ENCODE results near the gene TFF3. TPM values are rescaled to one million over a fixed set of nuclear protein-coding genes. Genes with fewer than 3 reads are reported as not detected.

Gene TFF3
- total RNA-seq, 1 experiment from 2014 or later, result not detected

DNA sequence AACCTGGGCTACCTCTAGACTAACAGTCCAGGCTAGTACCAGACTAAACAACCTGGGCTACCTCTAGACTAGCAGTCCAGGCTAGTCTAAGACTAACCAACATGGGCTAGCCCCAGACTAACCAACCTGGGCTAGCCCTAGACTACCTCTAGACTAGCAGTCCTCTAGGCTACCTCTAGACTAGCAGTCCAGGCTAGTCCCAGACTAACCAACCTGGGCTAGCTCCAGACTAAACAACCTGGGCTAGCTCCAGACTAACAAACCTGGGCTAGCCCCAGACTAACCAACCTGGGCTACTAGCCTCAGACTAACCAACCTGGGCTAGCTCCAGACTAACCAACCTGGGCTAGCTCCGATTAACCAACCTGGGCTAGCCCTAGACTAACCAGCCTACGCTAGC is 33.6 kb upstream of the TFF3 start:
- no TSS peak for BruUV-seq (replicated peaks)
- intact Hi-C loops (cut with micrococcal nuclease; ENCODE audit: unreplicated experiment), result no loop called here
- no peaks in the 10 kb centered on the region for H3K79me2 ChIP-seq (ENCODE audit: low read depth)
- DNase-seq, result no peak
- H3K9me2 ChIP-seq (ENCODE audit: insufficient read depth), result no peaks in the 10 kb centered on the region
- no peak overlapping the region for H3K4me3 ChIP-seq
- no peak overlapping the region for H2AFZ ChIP-seq
- H4K20me1 ChIP-seq (ENCODE audit: insufficient read depth), result no peaks in the 10 kb centered on the region
- ChIA-PET POLR2A (ENCODE audit: unreplicated experiment) (interaction anchor here (0.6 kb wide), 1 partner anchor 393 kb away, joined by 4 read pairs; no protein-coding TSS in a partner anchor), CTCF (no interaction called here)
- peaks cover 10% of the 10 kb centered on the region; the same call in 1 of the 2 replicates for H3K4me1 ChIP-seq (replicated peaks; ENCODE audit: insufficient read depth)
- no peak overlapping the region for H3K4me2 ChIP-seq
- TF ChIP-seq, protein P1, sequence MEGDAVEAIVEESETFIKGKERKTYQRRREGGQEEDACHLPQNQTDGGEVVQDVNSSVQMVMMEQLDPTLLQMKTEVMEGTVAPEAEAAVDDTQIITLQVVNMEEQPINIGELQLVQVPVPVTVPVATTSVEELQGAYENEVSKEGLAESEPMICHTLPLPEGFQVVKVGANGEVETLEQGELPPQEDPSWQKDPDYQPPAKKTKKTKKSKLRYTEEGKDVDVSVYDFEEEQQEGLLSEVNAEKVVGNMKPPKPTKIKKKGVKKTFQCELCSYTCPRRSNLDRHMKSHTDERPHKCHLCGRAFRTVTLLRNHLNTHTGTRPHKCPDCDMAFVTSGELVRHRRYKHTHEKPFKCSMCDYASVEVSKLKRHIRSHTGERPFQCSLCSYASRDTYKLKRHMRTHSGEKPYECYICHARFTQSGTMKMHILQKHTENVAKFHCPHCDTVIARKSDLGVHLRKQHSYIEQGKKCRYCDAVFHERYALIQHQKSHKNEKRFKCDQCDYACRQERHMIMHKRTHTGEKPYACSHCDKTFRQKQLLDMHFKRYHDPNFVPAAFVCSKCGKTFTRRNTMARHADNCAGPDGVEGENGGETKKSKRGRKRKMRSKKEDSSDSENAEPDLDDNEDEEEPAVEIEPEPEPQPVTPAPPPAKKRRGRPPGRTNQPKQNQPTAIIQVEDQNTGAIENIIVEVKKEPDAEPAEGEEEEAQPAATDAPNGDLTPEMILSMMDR (conservative IDR thresholded peaks at IDR 0.05), result no peak
- no peak for TF ChIP-seq EZH2 (IDR thresholded peaks at IDR 0.05; ENCODE audit: low read depth)
- H3K27me3 ChIP-seq (ENCODE audit: insufficient read depth, low read depth), result no peaks in the 10 kb centered on the region
- H3K9me3 ChIP-seq (ENCODE audit: insufficient read depth, low read depth), result no peaks in the 10 kb centered on the region
- H3F3A ChIP-seq (ENCODE audit: insufficient read depth, low read depth), result no peaks in the 10 kb centered on the region
- no peak overlapping the region for H3K27ac ChIP-seq
- H3K36me3 ChIP-seq (ENCODE audit: low read depth), result no peaks in the 10 kb centered on the region

DNA sequence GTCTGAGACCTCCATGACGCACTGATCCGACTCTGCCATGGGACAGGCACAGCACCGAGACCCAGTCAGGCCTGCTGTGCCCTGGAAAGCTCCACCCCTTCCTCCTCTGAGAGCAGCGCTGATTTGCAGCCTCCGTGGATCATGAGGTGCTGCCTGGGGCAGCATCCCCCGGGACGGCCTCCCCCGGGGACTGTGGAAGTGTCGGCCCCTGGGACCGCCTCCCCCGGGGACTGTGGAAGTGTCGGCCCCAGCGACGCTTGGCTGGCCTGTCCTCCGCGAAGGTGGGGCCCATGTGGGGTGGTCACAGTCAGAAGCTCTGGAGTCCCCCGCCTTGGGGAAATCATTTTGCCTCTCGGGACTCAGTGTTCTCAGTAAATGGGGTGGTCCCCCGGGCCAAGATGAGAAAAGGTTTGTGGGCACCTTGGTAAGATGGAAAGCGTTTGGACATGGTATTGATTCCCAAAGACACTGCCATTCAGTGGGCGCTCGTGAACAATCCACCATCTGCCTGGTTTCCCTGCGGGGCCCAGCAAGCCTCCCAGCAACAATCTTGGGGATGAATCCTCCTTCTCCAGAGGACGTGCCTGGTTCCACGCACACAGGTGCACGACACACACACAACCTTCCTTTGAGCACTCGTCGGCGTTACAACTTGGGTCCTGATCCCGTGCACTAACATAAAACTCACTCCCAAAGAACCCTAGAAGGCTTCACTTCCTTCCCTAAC is 32.6 kb upstream of the TFF3 start:
- Histone ChIP-seq H3K27me3 (ENCODE audit: insufficient read depth, low read depth) (no peaks in the 10 kb centered on the region), H3K9me2 (ENCODE audit: insufficient read depth) (no peaks in the 10 kb centered on the region), H3K4me1 (replicated peaks; ENCODE audit: insufficient read depth) (peaks cover 10% of the 10 kb centered on the region; the same call in 1 of the 2 replicates), H2AFZ (no peak overlapping the region), H3K4me3 (no peak overlapping the region), H3K79me2 (ENCODE audit: low read depth) (no peaks in the 10 kb centered on the region), H3K27ac (no peak overlapping the region), H3F3A (ENCODE audit: insufficient read depth, low read depth) (no peaks in the 10 kb centered on the region), H3K9me3 (ENCODE audit: insufficient read depth, low read depth) (no peaks in the 10 kb centered on the region), H3K36me3 (ENCODE audit: low read depth) (no peaks in the 10 kb centered on the region), H4K20me1 (ENCODE audit: insufficient read depth) (no peaks in the 10 kb centered on the region), H3K4me2 (no peak overlapping the region)
- ChIA-PET POLR2A (ENCODE audit: unreplicated experiment) (no interaction called here), CTCF (no interaction called here)
- DNase-seq, result no peak
- intact Hi-C loops (cut with micrococcal nuclease; ENCODE audit: unreplicated experiment), result no loop called here
- TF ChIP-seq EZH2 (IDR thresholded peaks at IDR 0.05; ENCODE audit: low read depth), result no peak
- TF ChIP-seq, protein P1 (conservative IDR thresholded peaks at IDR 0.05), result no peak
- no TSS peak for BruUV-seq (replicated peaks)

DNA sequence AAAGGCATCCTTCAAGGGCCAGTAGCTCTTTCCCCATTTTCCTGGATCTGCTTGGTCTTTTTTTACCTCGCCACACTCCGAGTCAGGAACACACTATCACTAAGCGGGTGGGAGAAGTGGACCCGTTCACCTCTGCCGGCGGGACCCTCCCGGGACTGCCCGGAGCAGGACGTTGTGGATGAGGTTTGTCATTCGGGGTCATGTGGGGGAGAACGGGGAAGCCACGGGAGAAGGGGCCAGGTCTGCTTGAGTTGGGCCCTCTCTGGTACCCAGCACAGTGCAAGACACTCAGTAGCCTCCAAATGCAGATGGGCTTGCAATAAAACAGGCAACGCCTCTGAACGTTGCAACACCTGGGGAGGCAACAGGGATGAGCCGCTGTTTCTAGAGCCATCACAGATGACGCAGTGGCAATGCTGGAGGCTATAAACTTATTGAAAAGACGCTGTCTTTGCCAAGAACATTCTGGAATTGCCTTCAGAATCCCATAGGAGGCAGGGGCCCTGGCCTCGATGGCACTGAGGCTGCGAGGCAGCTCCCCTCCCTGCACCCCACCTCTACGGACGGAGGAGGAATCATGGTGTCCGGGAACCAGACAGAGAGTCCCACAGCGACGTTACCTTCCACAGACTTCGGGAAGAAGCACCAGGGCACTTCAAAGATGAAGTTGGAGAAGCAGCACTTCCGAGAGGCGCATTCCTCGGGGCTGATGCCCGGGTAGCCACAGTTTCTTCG is 31.8 kb upstream of the TFF3 start:
- POLR2A ChIA-PET (ENCODE audit: unreplicated experiment), result no interaction called here

More for the DNA sequence above, 31.8 kb upstream of the TFF3 start:
- Histone ChIP-seq H3K79me2 (ENCODE audit: low read depth) (no peaks in the 10 kb centered on the region), H3F3A (ENCODE audit: insufficient read depth, low read depth) (no peaks in the 10 kb centered on the region), H3K4me2 (no peak overlapping the region), H3K9me3 (ENCODE audit: insufficient read depth, low read depth) (no peaks in the 10 kb centered on the region), H2AFZ (no peak overlapping the region), H3K9me2 (ENCODE audit: insufficient read depth) (no peaks in the 10 kb centered on the region), H3K4me3 (no peak overlapping the region), H3K36me3 (ENCODE audit: low read depth) (no peaks in the 10 kb centered on the region), H3K27ac (no peak overlapping the region), H4K20me1 (ENCODE audit: insufficient read depth) (no peaks in the 10 kb centered on the region), H3K4me1 (replicated peaks; ENCODE audit: insufficient read depth) (peaks cover 10% of the 10 kb centered on the region; the same call in 1 of the 2 replicates), H3K27me3 (ENCODE audit: insufficient read depth, low read depth) (no peaks in the 10 kb centered on the region)
- CTCF ChIA-PET, result no interaction called here
- DNase-seq, result no peak
- no peak for TF ChIP-seq EZH2 (IDR thresholded peaks at IDR 0.05; ENCODE audit: low read depth)
- TF ChIP-seq, protein P1 (conservative IDR thresholded peaks at IDR 0.05), result no peak
- intact Hi-C loops (cut with micrococcal nuclease; ENCODE audit: unreplicated experiment), result no loop called here
- BruUV-seq (replicated peaks), result no TSS peak
